Superior temporal gyrus (tissue), 1 donor: ENCODE results near the gene FAM118B.

Experiments used
- DNase-seq: peaks from one replicate; pipeline ENCODE4 v3.0.0-alpha.2; 2016; ENCODE audit errors: extremely low spot score

The FAM118B gene

GRCh38 chr11:126310200-126310991, 98.8 kb downstream of the FAM118B start:
- DNase-seq: peak; percentile 93

GRCh38 chr11:126310992-126311310, 99.4 kb downstream of the FAM118B start:
- DNase-seq: no peak

GRCh38 chr11:126311401-126312291, 100.1 kb downstream of the FAM118B start:
- no peak for DNase-seq
